SK-N-SH treated with all-trans-retinoic acid at 6 μM for 48 hours (cell line): ENCODE results near the gene DUSP16.

Experiments used
- ATAC-seq: fragments of 200-7000 bp; cut with Tn5 transposase; 3 replicates; pipeline ENCODE4 v1.9.1; 2020; ENCODE audit warnings: mild to moderate bottlenecking, moderate library complexity
- ARNTL ChIP-seq: fragments of 450-650 bp; formaldehyde crosslinking; IDR thresholded peaks from 2 replicates; pipeline ENCODE4 v1.5.0; 2020; ENCODE audit warnings: low read depth, mild to moderate bottlenecking, moderate library complexity, borderline replicate concordance
- CREB5 ChIP-seq: fragments of 250-450 bp; sonication (Bioruptor Pico); IDR thresholded peaks from 2 replicates; pipeline ENCODE4 v1.5.1; 2020; ENCODE audit warnings: low read depth, mild to moderate bottlenecking, moderate library complexity
- CSDC2 ChIP-seq: fragments of 250-450 bp; sonication (Bioruptor Pico); IDR thresholded peaks from 2 replicates; pipeline ENCODE4 v1.5.0; 2020; ENCODE audit warnings: mild to moderate bottlenecking, moderate library complexity
- CSRNP3 ChIP-seq: fragments of 250-450 bp; sonication (Bioruptor Pico); IDR thresholded peaks from 2 replicates; pipeline ENCODE4 v1.5.1; 2021; ENCODE audit warnings: mild to moderate bottlenecking, moderate library complexity
- ESRRG ChIP-seq: fragments of 250-450 bp; sonication (Bioruptor Pico); IDR thresholded peaks from 2 replicates; pipeline ENCODE4 v1.6.1; 2021; ENCODE audit warnings: mild to moderate bottlenecking
- GLIS3 ChIP-seq: fragments of 250-450 bp; sonication (Bioruptor Pico); IDR thresholded peaks from 2 replicates; pipeline ENCODE4 v1.5.0; 2020; ENCODE audit warnings: mild to moderate bottlenecking, moderate library complexity
- ISL1 ChIP-seq: fragments of 250-450 bp; sonication (Bioruptor Pico); IDR thresholded peaks from 2 replicates; pipeline ENCODE4 v2.1.2; 2022; ENCODE audit warnings: mild to moderate bottlenecking, moderate library complexity
- OSR1 ChIP-seq: fragments of 250-450 bp; sonication (Bioruptor Pico); IDR thresholded peaks from 2 replicates; pipeline ENCODE4 v1.8.0; 2022; ENCODE audit warnings: moderate library complexity, mild to moderate bottlenecking, inconsistent platforms
- PATZ1 ChIP-seq: fragments of 250-450 bp; sonication (Bioruptor Pico); IDR thresholded peaks from 2 replicates; pipeline ENCODE4 v1.8.0; 2020; ENCODE audit warnings: mild to moderate bottlenecking, moderate library complexity, borderline replicate concordance
- POU6F1 ChIP-seq: fragments of 250-450 bp; sonication (Bioruptor Pico); IDR thresholded peaks from 2 replicates; pipeline ENCODE4 v1.8.0; 2021; ENCODE audit warnings: low read depth, mild to moderate bottlenecking, moderate library complexity, borderline replicate concordance
- PPARA ChIP-seq: fragments of 250-450 bp; sonication (Bioruptor Pico); IDR thresholded peaks from 2 replicates; pipeline ENCODE4 v1.5.0; 2020; ENCODE audit warnings: mild to moderate bottlenecking, borderline replicate concordance
- RARB ChIP-seq: fragments of 250-450 bp; sonication (Bioruptor Pico); IDR thresholded peaks from 2 replicates; pipeline ENCODE4 v1.8.0; 2021; ENCODE audit warnings: mild to moderate bottlenecking, moderate library complexity
- SNAI2 ChIP-seq: fragments of 250-450 bp; sonication (Bioruptor Pico); IDR thresholded peaks from 2 replicates; pipeline ENCODE4 v1.5.0; 2020; ENCODE audit warnings: mild to moderate bottlenecking, moderate library complexity
- TCF4 ChIP-seq: fragments of 250-450 bp; sonication (Bioruptor Pico); IDR thresholded peaks from 2 replicates; pipeline ENCODE4 v1.8.0; 2021; ENCODE audit warnings: mild to moderate bottlenecking, moderate library complexity, borderline replicate concordance
- TSHZ2 ChIP-seq: fragments of 250-450 bp; sonication (Bioruptor Pico); IDR thresholded peaks from 2 replicates; pipeline ENCODE4 v1.5.0; 2020; ENCODE audit warnings: mild to moderate bottlenecking, moderate library complexity
- ZC3H10 ChIP-seq: fragments of 250-450 bp; sonication (Bioruptor Pico); IDR thresholded peaks from 2 replicates; pipeline ENCODE4 v1.5.1; 2021; ENCODE audit warnings: mild to moderate bottlenecking, moderate library complexity
- ZFP30 ChIP-seq: fragments of 450-650 bp; formaldehyde crosslinking; IDR thresholded peaks from 2 replicates; pipeline ENCODE4 v1.5.0; 2022; ENCODE audit warnings: mild to moderate bottlenecking, moderate library complexity
- ZNF565 ChIP-seq: fragments of 450-650 bp; formaldehyde crosslinking; conservative IDR thresholded peaks from 2 replicates; pipeline ENCODE4 v1.5.0; 2020; ENCODE audit warnings: low read depth, mild to moderate bottlenecking, moderate library complexity
- ZNF70 ChIP-seq: fragments of 450-650 bp; formaldehyde crosslinking; IDR thresholded peaks from 2 replicates; pipeline ENCODE4 v1.5.0; 2020; ENCODE audit warnings: mild to moderate bottlenecking, moderate library complexity
- ZNF8 ChIP-seq: fragments of 450-650 bp; formaldehyde crosslinking; IDR thresholded peaks from 2 replicates; pipeline ENCODE4 v1.5.0; 2020; ENCODE audit warnings: mild to moderate bottlenecking, moderate library complexity

The DUSP16 gene

GRCh38 chr12:12453635-12454034 lies 109.0 kb downstream of the DUSP16 start:
- TF ChIP-seq PPARA (CRISPR knock-in tag) (no peak), ZNF565 (CRISPR knock-in tag) (no peak), CSDC2 (no peak), ZNF8 (CRISPR knock-in tag) (no peak), PATZ1 (CRISPR knock-in tag) (no peak), CSRNP3 (CRISPR knock-in tag) (no peak), TSHZ2 (CRISPR knock-in tag) (no peak), TCF4 (CRISPR knock-in tag) (no peak), GLIS3 (CRISPR knock-in tag) (no peak), ZFP30 (CRISPR knock-in tag) (no peak), SNAI2 (CRISPR knock-in tag) (no peak), RARB (no peak), ISL1 (no peak), OSR1 (CRISPR knock-in tag) (no peak)
- ATAC-seq = no peak

- TF ChIP-seq ARNTL (CRISPR knock-in tag) (no peak), ISL1 (no peak), ZC3H10 (CRISPR knock-in tag) (no peak), PPARA (CRISPR knock-in tag) (no peak)
These were observed 110.2 kb downstream of the DUSP16 start for GRCh38 chr12:12452326-12452902.

GRCh38 chr12:12451098-12451497 lies 111.6 kb downstream of the DUSP16 start:
- no peak for TF ChIP-seq CREB5 (CRISPR knock-in tag)
- TF ChIP-seq ZNF70 (CRISPR knock-in tag) = no peak
- no peak for TF ChIP-seq PPARA (CRISPR knock-in tag)
- TF ChIP-seq POU6F1 (CRISPR knock-in tag) = no peak
- TF ChIP-seq ZFP30 (CRISPR knock-in tag) = no peak
- no peak for TF ChIP-seq SNAI2 (CRISPR knock-in tag)
- TF ChIP-seq ESRRG (CRISPR knock-in tag) = no peak
- TF ChIP-seq TCF4 (CRISPR knock-in tag) = no peak
- no peak for TF ChIP-seq CSDC2
- no peak for TF ChIP-seq OSR1 (CRISPR knock-in tag)
- TF ChIP-seq ARNTL (CRISPR knock-in tag) = no peak
- no peak for ATAC-seq

More at GRCh38 chr12:12452326-12452902, 110.2 kb downstream of the DUSP16 start:
- ATAC-seq = no peak
